PC-3 (cell line): Measurements from ENCODE around the gene PPCS. TPM values are rescaled to one million over a fixed set of nuclear protein-coding genes. Genes with fewer than 3 reads are reported as not detected.
A peak's percentile ranks its signal among the peaks of the same experiment; 100 is the strongest.

Experiments
- ATAC-seq: fragments of 200-7000 bp; cut with Tn5 transposase; 2 replicates; pipeline ENCODE4 v1.9.1; 2020; ENCODE audit warnings: mild to moderate bottlenecking, moderate library complexity
- BruUV-seq: library from RNA; stranded (reverse); fragments of 400-500 nt; replicated peaks from 2 replicates; lab custom pipeline; 2021; lab: Mats Ljungman, UMichigan
- CTCF ChIA-PET: fragments of 300-600 bp; sonication (Branson Sonifier 250); formaldehyde crosslinking; loops from one replicate; lab custom pipeline; 2022; ENCODE audit warnings: antibody characterized with exemption; lab: Charles Lee
- POLR2A ChIA-PET: fragments of 300-600 bp; sonication (Branson Sonifier 250); formaldehyde crosslinking; loops from one replicate; lab custom pipeline; 2022; ENCODE audit warnings: antibody characterized with exemption; ENCODE audit not compliant: unreplicated experiment; lab: Charles Lee
- DNase-seq: peaks from one replicate; pipeline ENCODE4 v3.0.0-alpha.2; 2015
- H2AFZ ChIP-seq: fragments of 300-600 bp; sonication (generic); 2 replicates; pipeline ENCODE4 v1.6.0; 2016; ENCODE audit warnings: antibody characterized with exemption, low read length
- H3F3A ChIP-seq: fragments of 300-600 bp; sonication (generic); one replicate; pipeline ENCODE4 v1.6.0; 2017; ENCODE audit warnings: antibody characterized with exemption, low read length, control low read depth, mild to moderate bottlenecking; ENCODE audit not compliant: unreplicated experiment
- H3K27ac ChIP-seq: fragments of 300-600 bp; sonication (generic); 2 replicates; pipeline ENCODE4 v1.5.1; 2016; ENCODE audit warnings: mild to moderate bottlenecking, low read length
- H3K27me3 ChIP-seq: fragments of 300-600 bp; sonication (generic); 2 replicates; pipeline ENCODE4 v1.6.1; 2016; ENCODE audit warnings: low read length, mixed read lengths
- H3K36me3 ChIP-seq: fragments of 300-600 bp; sonication (generic); 2 replicates; pipeline ENCODE4 v1.6.1; 2016; ENCODE audit warnings: low read depth, mixed run types, low read length, mixed read lengths
- H3K4me1 ChIP-seq: fragments of 300-600 bp; sonication (generic); 2 replicates; pipeline ENCODE4 v1.5.1; 2016; ENCODE audit warnings: low read length; ENCODE audit not compliant: insufficient read depth
- H3K4me2 ChIP-seq: fragments of 300-600 bp; sonication (generic); 2 replicates; pipeline ENCODE4 v1.6.0; 2016; ENCODE audit warnings: low read length
- H3K4me3 ChIP-seq: fragments of 300-600 bp; sonication (generic); 2 replicates; pipeline ENCODE4 v1.5.1; 2016; ENCODE audit warnings: mild to moderate bottlenecking, low read length, mixed read lengths
- H3K79me2 ChIP-seq: fragments of 300-600 bp; sonication (generic); 2 replicates; pipeline ENCODE4 v1.6.1; 2017; ENCODE audit warnings: low read length, mixed read lengths
- H3K9ac ChIP-seq: fragments of 300-600 bp; sonication (generic); 2 replicates; pipeline ENCODE4 v1.6.0; 2016; ENCODE audit warnings: mild to moderate bottlenecking, low read length
- H3K9me2 ChIP-seq: fragments of 300-600 bp; sonication (generic); replicated peaks from 2 replicates; pipeline ENCODE4 v1.6.1; 2016; ENCODE audit warnings: mixed run types, low read length, mixed read lengths
- H3K9me3 ChIP-seq: fragments of 300-600 bp; sonication (generic); 2 replicates; pipeline ENCODE4 v1.6.1; 2016; ENCODE audit warnings: low read length, mixed read lengths
- H4K20me1 ChIP-seq: fragments of 300-600 bp; sonication (generic); 2 replicates; pipeline ENCODE4 v1.6.1; 2016; ENCODE audit warnings: low read length, mixed read lengths
- CTCF ChIP-seq: fragments of 300-600 bp; sonication (generic); conservative IDR thresholded peaks from 2 replicates; pipeline ENCODE4 v1.5.1; 2017; ENCODE audit warnings: antibody characterized with exemption, low read depth, mild to moderate bottlenecking, low read length
- EZH2 ChIP-seq: fragments of 300-600 bp; sonication (generic); IDR thresholded peaks from one replicate; pipeline ENCODE4 v1.6.1; 2017; ENCODE audit warnings: antibody characterized with exemption, mild to moderate bottlenecking, low read length; ENCODE audit not compliant: unreplicated experiment
- EZH2phosphoT487 ChIP-seq: fragments of 300-600 bp; sonication (generic); IDR thresholded peaks from 2 replicates; pipeline ENCODE4 v1.6.1; 2018; ENCODE audit warnings: mild to moderate bottlenecking, antibody characterized with exemption, low read length, borderline replicate concordance
- intact Hi-C: fragments of 100-400 bp; cut with micrococcal nuclease; formaldehyde crosslinking; loops from 2 replicates; pipeline ENCODE4 v1.9.0; 2023
- total RNA-seq: library from RNA; depleted of rRNA; stranded (reverse); fragments of >200 nt; gene quantifications from 2 replicates; pipeline ENCODE4 v1.2.3, GENCODE V29; 2014; rRNA removed

The PPCS gene
- total RNA-seq, 1 experiment from 2014 or later: 56.1 TPM

GRCh38 chr1:42504535-42505128 is 48.3 kb downstream of the PPCS start:
- H3F3A ChIP-seq: no peaks in the 10 kb centered on the region
- TF ChIP-seq EZH2phosphoT487 (no peak), CTCF (0 out of 2 replicates have a peak, but pooled peaks have one; percentile 11)
- no TSS peak for BruUV-seq
- no peaks in the 10 kb centered on the region for H3K9me2 ChIP-seq
- ATAC-seq: no peak
- no peaks in the 10 kb centered on the region for H3K27me3 ChIP-seq
- H4K20me1 ChIP-seq: no peaks in the 10 kb centered on the region
- peaks cover 33% of the 10 kb centered on the region for H3K9me3 ChIP-seq
- H3K4me2 ChIP-seq: no peak overlapping the region
- POLR2A ChIA-PET: no interaction called here
- no peak overlapping the region for H3K9ac ChIP-seq
- no peak overlapping the region for H2AFZ ChIP-seq
- no peak overlapping the region for H3K27ac ChIP-seq
- peak; percentile 19 for DNase-seq
- peaks cover 20% of the 10 kb centered on the region; the same call in 1 of the 2 replicates for H3K36me3 ChIP-seq
- intact Hi-C loops: no loop called here
- H3K4me1 ChIP-seq: no peaks in the 10 kb centered on the region
- H3K79me2 ChIP-seq: no peaks in the 10 kb centered on the region
- H3K4me3 ChIP-seq: no peak overlapping the region
- CTCF ChIA-PET: no interaction called here

- no peak for TF ChIP-seq EZH2
- no peak for TF ChIP-seq EZH2phosphoT487
- no peak for TF ChIP-seq CTCF
- Histone ChIP-seq H3K9me2 (no peaks in the 10 kb centered on the region), H3K27me3 (no peaks in the 10 kb centered on the region), H3K4me2 (no peak overlapping the region), H3K9me3 (peaks cover 38% of the 10 kb centered on the region), H3K4me3 (no peak overlapping the region), H3F3A (no peaks in the 10 kb centered on the region), H3K79me2 (no peaks in the 10 kb centered on the region), H3K36me3 (peaks cover 25% of the 10 kb centered on the region; the same call in 1 of the 2 replicates), H4K20me1 (no peaks in the 10 kb centered on the region), H3K9ac (no peak overlapping the region), H3K27ac (no peak overlapping the region), H3K4me1 (no peaks in the 10 kb centered on the region), H2AFZ (no peak overlapping the region)
- ChIA-PET CTCF (no interaction called here), POLR2A (no interaction called here)
- no TSS peak for BruUV-seq
- intact Hi-C loops: no loop called here
- ATAC-seq: no peak
- DNase-seq: no peak
Measured at GRCh38 chr1:42506576-42506975, 50.2 kb downstream of the PPCS start.

Other genes with a start within 250 kb of the PPCS start
- gene FOXJ3, start 121.3 kb upstream of the PPCS start, total RNA-seq: 22.7 and 23.4 TPM in 2 replicates
- gene RIMKLA, start 75.8 kb upstream of the PPCS start, total RNA-seq: 3.5 and 4.5 TPM in 2 replicates
- not detected in 2 replicates for gene ZMYND12, start 521 bp upstream of the PPCS start, total RNA-seq
- 0.46 and 0.58 TPM in 2 replicates for gene CCDC30, start 6.7 kb downstream of the PPCS start, total RNA-seq
- 81.5 and 103 TPM in 2 replicates for gene PPIH, start 201.9 kb downstream of the PPCS start, total RNA-seq
- 1,259 and 1,468 TPM in 2 replicates for gene YBX1, start 225.9 kb downstream of the PPCS start, total RNA-seq